GM19463 (cell line): ENCODE data around the gene ARHGAP29.

ENCODE experiments used
- ATAC-seq: cut with Tn5 transposase; IDR thresholded peaks from one replicate; pipeline ENCODE4 v1.9.1; 2021; ENCODE audit warnings: mild to moderate bottlenecking, moderate library complexity; ENCODE audit not compliant: unreplicated experiment

The ARHGAP29 gene

GRCh38 chr1:94236013-94236491 lies 1.3 kb downstream of the ARHGAP29 start:
- no peak for ATAC-seq

GRCh38 chr1:94235189-94236012 lies 2.0 kb downstream of the ARHGAP29 start:
- no peak for ATAC-seq

DNA sequence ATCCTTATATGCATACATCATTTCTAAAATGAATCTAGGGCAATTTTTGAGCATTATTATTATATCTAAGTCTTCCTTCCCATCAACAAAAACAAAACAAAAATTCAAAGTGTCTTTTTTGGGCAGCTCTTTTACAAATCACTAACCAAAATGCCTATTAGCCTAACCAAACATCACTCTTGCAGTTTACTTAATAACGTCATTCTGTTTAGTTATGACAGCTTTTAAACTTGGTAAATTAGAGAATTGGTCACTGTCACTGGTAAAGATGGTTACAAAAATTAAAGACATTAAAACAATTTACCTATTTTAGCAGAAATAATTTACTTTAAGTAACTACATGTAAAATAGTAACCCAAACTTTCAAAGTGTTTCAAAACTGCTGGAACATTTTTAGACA lies 2.8 kb downstream of the ARHGAP29 start:
- ATAC-seq = no peak

GRCh38 chr1:94231746-94232145 lies 5.6 kb downstream of the ARHGAP29 start:
- ATAC-seq = no peak

GRCh38 chr1:94230920-94231319 lies 6.5 kb downstream of the ARHGAP29 start:
- ATAC-seq = no peak

DNA sequence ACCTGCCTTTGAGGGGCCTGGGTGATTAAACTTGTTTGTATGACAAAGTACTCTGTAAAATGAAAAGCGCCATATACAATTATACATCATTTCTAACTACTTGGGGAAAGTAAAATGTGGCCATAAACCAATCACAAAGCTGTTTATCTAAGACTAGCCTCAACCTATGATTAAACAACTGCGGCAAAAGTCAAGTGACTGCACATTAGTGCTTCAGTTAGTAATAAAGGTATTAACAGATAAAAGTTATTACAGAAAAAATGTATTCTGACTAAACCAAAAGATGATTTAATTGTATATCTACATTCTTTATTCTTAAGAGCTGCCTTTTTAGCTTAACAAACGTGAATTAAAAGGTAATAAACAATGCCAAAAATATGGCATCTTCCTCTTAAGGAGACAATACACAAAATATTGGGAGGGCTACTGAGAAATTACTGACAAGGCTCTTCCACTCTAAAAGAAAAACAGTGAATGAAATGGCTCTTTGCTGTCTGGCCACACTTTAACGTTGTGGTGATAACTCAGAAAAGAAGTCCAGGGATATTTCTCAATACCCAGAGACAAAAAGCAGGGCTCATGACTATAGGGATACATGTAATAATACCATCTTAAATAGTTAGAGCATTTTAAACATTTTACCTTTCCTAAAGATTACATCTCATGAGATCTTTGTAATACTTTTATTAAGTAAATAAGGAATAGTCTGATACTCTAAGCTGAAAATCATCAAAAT lies 8.6 kb downstream of the ARHGAP29 start:
- ATAC-seq = no peak

DNA sequence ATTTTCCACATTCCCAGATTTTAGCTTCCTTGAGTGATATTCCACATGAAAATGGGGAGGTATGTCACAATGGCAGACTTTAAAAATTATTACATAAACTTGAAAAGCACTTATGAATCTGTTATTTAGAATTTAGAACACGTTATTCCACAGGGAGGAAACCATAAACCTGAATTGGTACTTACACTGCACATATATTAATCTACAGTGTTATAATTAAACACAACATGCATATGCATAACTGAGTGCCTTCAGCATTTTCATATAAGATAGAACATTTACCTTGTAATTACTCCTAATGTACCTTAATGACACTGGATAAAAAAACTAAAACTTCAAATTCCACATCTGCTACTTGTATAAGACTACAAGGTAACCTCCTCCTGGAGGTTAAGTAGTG lies 9.8 kb downstream of the ARHGAP29 start:
- no peak for ATAC-seq

DNA sequence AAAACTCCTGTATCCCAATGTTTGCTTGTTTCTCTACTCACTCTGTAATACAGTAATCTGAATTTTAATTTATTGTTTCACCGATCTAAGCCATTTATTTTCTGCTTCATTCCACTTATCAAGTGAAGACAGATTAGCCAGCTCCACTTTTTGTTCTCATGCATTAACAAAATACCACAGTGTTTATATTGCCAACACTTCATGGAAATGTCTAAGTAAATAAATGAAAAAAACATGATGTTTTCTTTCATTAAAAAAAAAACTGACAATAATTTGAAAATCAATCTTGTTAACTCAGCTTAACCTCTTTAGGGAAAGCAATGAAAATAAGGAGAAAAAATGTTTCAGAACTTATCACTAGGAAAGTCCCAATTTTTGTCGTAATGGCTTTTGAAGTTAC lies 11.5 kb downstream of the ARHGAP29 start:
- no peak for ATAC-seq

DNA sequence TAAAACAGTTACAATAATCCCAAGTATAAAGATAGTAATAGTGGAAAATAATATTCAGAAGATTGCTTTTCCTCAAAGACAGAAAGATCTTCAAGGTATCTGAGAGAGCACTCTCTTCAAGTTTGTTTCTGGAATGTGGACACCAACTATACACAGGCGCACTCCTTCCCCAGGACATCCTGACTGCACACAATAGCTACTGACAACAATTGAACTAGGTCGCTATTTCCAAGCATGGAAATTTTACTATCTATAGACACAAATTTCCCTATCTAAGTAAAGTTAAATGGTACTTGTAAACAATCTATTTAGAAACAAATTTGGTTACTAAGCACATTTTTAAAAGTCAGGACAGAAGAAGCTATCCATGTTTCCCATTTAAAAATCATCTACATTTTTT lies 19.1 kb downstream of the ARHGAP29 start:
- no peak for ATAC-seq

GRCh38 chr1:94215955-94216354 lies 21.4 kb downstream of the ARHGAP29 start:
- ATAC-seq = no peak

- ATAC-seq = no peak
Observed at GRCh38 chr1:94209982-94210381, 27.4 kb downstream of the ARHGAP29 start.

- ATAC-seq = no peak
Observed at GRCh38 chr1:94209425-94209824, 28.0 kb downstream of the ARHGAP29 start.

DNA sequence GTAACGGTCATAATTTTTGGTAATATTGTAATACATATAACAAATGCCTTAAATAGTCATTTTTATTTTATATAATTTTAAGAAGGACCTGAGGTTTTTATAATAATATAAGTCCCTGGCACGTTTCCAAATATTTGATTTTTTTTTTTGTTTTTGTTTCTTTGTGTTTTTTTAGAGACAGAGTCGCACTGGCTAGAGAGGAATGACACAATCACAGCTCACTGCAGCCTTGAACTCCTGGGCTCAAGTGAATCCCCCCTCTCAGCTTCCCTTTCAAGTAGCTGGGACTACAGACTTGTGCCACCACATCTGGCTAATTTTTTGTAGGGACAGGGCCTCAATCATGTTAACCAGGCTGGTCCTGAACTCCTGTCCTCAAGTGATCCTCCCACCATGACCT lies 29.7 kb downstream of the ARHGAP29 start:
- no peak for ATAC-seq

DNA sequence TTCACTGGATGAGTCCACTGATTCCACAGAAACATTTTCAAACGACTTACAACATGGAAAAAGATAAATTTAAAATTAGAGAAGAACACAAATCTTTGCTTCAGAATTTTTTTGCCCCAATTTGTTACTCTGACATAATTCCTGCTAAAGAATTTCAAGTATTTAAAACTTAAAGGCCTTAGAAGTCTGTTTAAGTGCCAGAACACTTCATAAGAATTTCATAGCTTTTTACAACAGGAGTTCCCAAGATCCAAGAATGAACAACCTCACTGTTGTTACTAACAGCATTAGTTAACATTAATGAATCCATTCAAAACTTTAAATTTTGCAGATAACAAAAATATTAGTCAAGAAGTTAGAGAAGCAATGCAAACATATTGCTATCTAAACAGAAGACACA lies 31.7 kb downstream of the ARHGAP29 start:
- ATAC-seq = no peak

DNA sequence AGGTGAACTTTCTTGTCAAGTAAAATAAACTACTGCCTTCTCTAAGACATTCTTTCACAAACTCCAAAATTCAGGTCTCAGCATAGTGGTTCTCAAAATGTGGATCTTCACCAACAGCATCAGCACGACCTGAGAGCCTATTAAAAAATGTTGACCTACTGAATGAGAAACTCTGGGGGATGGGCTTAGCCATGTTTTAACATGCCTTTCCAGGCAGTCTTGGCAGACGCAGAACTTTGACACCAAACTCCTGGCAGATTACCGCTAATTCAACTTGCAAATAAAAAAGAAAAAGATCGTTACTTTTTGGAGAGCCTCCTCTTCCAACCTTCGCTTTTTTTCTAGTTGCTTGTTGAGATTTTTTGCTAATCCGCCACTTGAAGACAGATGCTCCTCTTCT lies 35.1 kb downstream of the ARHGAP29 start:
- ATAC-seq = no peak

DNA sequence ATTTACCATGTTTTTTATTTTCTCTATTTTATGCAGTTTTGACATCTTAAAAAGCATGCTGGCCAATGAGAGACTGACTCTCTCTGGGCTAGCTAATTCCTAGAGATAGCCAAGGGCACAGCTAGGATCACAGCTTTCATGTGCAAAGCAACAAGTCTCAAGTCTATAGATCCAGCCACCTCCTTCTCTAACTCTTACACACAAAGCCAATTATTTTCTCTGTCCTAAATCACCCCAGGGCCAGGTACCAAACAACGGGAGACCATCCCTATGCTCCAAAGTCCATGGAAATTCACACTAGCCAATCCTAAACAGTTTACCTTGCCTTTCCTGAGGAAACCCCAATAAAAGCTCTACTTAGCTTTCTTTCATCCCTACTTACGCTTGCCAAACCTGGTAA lies 38.0 kb downstream of the ARHGAP29 start:
- no peak for ATAC-seq

GRCh38 chr1:94194079-94194865 lies 43.1 kb downstream of the ARHGAP29 start:
- no peak for ATAC-seq

- no peak for ATAC-seq
Observed at GRCh38 chr1:94193128-94193527, 44.3 kb downstream of the ARHGAP29 start.

DNA sequence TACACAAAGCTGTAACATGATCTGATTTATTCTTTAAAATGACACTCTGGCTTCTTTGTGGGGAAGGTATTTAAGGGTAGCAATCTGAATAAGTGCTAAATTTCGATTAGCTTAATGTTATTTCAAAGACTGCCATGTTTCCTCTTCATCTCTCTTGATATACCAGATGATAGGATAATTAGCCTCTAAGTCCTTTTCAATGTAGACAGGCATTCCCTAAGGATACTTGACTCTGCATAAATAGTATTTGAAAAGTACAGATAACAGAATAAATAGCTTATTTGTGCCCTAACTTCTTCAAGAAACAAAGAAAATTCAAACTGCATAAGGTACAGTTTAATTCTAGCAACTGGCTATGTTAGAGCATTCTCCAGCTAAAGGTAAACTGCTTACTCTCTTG lies 46.2 kb downstream of the ARHGAP29 start:
- ATAC-seq = no peak

- no peak for ATAC-seq
Observed at GRCh38 chr1:94186946-94187345, 50.4 kb downstream of the ARHGAP29 start.

DNA sequence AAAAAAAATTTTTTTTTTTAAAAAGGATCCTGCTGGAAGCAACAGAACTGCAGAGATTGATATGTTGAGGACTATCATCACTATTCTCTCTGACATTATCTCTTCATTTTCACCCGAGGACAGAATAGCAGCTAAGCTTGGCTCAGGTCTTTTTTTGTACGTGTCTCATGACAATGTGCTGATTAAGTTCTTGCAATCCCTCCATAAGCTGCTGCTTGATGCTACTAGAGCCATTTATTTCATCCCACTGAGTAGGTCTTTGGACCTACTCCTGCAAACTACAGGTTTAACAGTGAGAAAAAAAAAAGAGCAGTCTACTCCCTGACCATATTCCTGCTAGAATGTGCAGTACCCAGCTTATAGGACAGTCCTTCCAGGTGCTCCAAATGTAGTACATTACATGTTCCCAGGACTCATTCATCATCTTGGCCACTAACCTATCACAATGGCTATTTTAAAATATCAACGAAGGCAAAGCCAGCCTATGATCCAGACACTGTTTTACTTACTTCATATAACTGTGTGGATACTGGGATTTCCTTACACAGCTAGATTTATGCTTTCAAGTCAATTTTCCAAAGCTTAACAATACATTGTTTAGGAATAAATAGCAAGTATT lies 54.1 kb downstream of the ARHGAP29 start:
- no peak for ATAC-seq
